Kidney (tissue), 14 donors: ENCODE measurements around the gene MTOR. TPM values are rescaled to one million over a fixed set of nuclear protein-coding genes. Genes with fewer than 3 reads are reported as not detected.

Experiments
- DNase-seq, 5 donors: peaks; one replicate each; pipeline ENCODE4 v3.0.0-alpha.2; 2013 to 2020
- FAIRE-seq: peaks from 2 replicates; lab custom pipeline; 2012; peaks lifted over from hg19 to GRCh38; lab: Jason Lieb, UNC
- H3K27ac ChIP-seq, 2 donors: one replicate each; pipeline ENCODE4 v1.7.0; 2013; ENCODE audit warnings: low read depth in 2 of 2, low read length in 2 of 2, inconsistent platforms in 1 of 2
- H3K27me3 ChIP-seq: one replicate; pipeline ENCODE4 v1.7.1; 2013; ENCODE audit warnings: low read length, inconsistent platforms; ENCODE audit not compliant: control insufficient read depth, insufficient read depth
- H3K36me3 ChIP-seq, 3 donors: one replicate each; pipeline versions ENCODE4 v1.7.0 to v1.7.1; 2013; ENCODE audit warnings: low read length in 3 of 3, control low read depth in 1 of 3, inconsistent platforms in 1 of 3; ENCODE audit not compliant: insufficient read depth in 3 of 3, control insufficient read depth in 2 of 3
- H3K4me1 ChIP-seq, 3 donors: one replicate each; pipeline versions ENCODE4 v1.7.0 to v1.7.1; 2013; ENCODE audit warnings: low read length in 3 of 3, inconsistent platforms in 1 of 3, low read depth in 1 of 3; ENCODE audit not compliant: control insufficient read depth in 2 of 3, insufficient read depth in 2 of 3
- H3K4me3 ChIP-seq, 3 donors: one replicate each; pipeline versions ENCODE4 v1.7.0 to v1.8.1; 2013; ENCODE audit warnings: low read length in 3 of 3, control low read depth in 1 of 3, inconsistent platforms in 1 of 3
- H3K9ac ChIP-seq, 3 donors: one replicate each; pipeline versions ENCODE4 v1.7.0 to v1.7.1; 2013; ENCODE audit warnings: low read length in 3 of 3, control low read depth in 1 of 3, inconsistent platforms in 1 of 3
- H3K9me3 ChIP-seq, 3 donors: one replicate each; pipeline versions ENCODE4 v1.7.0 to v1.7.1; 2013; ENCODE audit warnings: low read length in 3 of 3, control low read depth in 1 of 3, inconsistent platforms in 1 of 3; ENCODE audit not compliant: control insufficient read depth in 2 of 3, insufficient read depth in 1 of 3
- CTCF ChIP-seq: IDR thresholded peaks from 3 replicates; pipeline ENCODE4 v1.5.1; 2012; ENCODE audit warnings: mild to moderate bottlenecking, moderate library complexity, borderline replicate concordance; ENCODE audit not compliant: insufficient read depth; ENCODE audit errors: extremely low read depth
- intact Hi-C: fragments of 100-400 bp; cut with DNase I; formaldehyde crosslinking; loops from one replicate; pipeline ENCODE4 v1.11.1; 2022
- polyA plus RNA-seq: library from polyadenylated mRNA; stranded (reverse); fragments of 350-450 nt; fragmentation: Illumina TruSeq; extraction: RNeasy Lipid Tissue Mini Kit (QIAGEN cat#74804); gene quantifications from one replicate; pipeline ENCODE4 v1.2.3, GENCODE V29; 2014; ENCODE audit warnings: low read depth, low replicate concordance; ENCODE audit not compliant: insufficient read depth
- total RNA-seq: library from RNA; stranded (reverse); fragmentation: NEBNext Ultra II Directional; extraction: Animal tissue kit (Norgen Biotek cat#: 25700); gene quantifications from one replicate; pipeline ENCODE4 v1.2.1, GENCODE V29; 2021
- donor health status: control.
- donor health status: control.
- donor health status: control.
- donor health status: control.
- donor health status: control.
- donor health status: DM: yes; HTN: yes; CAD: no.
- donor health status: Normal renal cell carcinoma (clear cell type).

Gene MTOR
- total and polyA plus RNA-seq, 2 donors from 2014 or later: 16.0 to 36.8 TPM

DNA sequence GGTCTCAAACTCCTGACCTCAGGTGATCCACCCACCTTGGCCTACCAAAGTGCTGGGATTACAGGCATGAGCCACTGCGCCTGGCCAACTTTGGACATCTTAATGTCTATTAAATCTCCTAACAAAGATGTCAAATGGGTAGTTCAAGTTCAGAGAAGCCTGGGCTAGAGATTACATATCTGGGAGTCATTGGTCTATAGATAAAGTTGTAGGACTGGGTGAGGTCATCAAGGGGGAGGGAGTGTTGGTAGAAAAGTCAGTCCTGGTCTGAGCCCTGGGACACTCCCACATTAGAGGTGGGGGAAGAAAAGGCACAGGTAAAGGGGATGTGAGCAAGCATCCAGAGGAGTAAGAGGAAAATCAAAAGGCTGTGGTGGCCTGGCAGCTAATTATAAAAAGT, 17.3 kb upstream of the MTOR start:
- no peak for TF ChIP-seq CTCF
- H3K9ac ChIP-seq: no peak overlapping the region
- H3K9me3 ChIP-seq: no peaks in the 10 kb centered on the region
- FAIRE-seq (no peak), DNase-seq (no peak)
- intact Hi-C loops: no loop called here
- peaks cover 0 to 3% (median 0%) of the 10 kb centered on the region in 3 donors for H3K4me1 ChIP-seq
- no peak overlapping the region for H3K4me3 ChIP-seq
- peaks cover 0 to 4% (median 2%) of the 10 kb centered on the region in 3 donors for H3K36me3 ChIP-seq
- H3K27ac ChIP-seq: no peak overlapping the region
- no peaks in the 10 kb centered on the region for H3K27me3 ChIP-seq

DNA sequence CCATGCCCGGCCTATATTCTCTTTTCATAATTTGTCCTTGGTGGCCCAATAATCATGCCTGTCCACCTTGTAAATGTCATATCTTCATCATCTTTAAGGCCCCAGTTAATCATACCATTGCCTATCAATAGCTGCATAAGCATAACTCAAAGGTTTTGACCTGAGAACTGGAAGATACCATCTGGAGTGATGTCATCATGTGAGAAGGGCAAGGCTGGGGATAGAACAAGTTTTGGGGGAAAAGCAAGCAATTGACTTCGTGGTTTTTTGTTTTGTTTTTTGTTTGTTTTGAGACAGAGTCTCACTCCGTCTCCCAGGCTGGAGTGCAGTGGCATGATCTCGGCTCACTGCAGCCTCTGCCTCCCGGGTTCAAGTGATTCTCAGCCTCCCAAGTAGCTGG, 16.8 kb upstream of the MTOR start:
- Histone ChIP-seq H3K9me3 (no peaks in the 10 kb centered on the region), H3K36me3 (peaks cover 0 to 4% (median 2%) of the 10 kb centered on the region in 3 donors), H3K27me3 (no peaks in the 10 kb centered on the region), H3K4me3 (no peak overlapping the region), H3K27ac (no peak overlapping the region), H3K9ac (no peak overlapping the region), H3K4me1 (peaks cover 0 to 3% (median 0%) of the 10 kb centered on the region in 3 donors)
- DNase-seq: no peak
- no peak for TF ChIP-seq CTCF
- FAIRE-seq: no peak
- intact Hi-C loops: no loop called here

- Histone ChIP-seq H3K27ac (peak overlapping the region; percentile 86 to 94), H3K4me1 (peaks cover 0 to 5% (median 3%) of the 10 kb centered on the region in 3 donors), H3K9ac (peak overlapping the region; percentile 4 to 68 (median 62)), H3K36me3 (no peaks in the 10 kb centered on the region), H3K4me3 (peak overlapping the region; percentile 82 to 88 (median 84)), H3K27me3 (no peaks in the 10 kb centered on the region), H3K9me3 (no peaks in the 10 kb centered on the region)
- DNase-seq (no peak), FAIRE-seq (no peak)
- intact Hi-C loops: no loop called here
- no peak for TF ChIP-seq CTCF
Measured at GRCh38 chr1:11273595-11274234, 11.4 kb upstream of the MTOR start.
